Measurements from ENCODE around the gene IL31RA.

Gene IL31RA

DNA sequence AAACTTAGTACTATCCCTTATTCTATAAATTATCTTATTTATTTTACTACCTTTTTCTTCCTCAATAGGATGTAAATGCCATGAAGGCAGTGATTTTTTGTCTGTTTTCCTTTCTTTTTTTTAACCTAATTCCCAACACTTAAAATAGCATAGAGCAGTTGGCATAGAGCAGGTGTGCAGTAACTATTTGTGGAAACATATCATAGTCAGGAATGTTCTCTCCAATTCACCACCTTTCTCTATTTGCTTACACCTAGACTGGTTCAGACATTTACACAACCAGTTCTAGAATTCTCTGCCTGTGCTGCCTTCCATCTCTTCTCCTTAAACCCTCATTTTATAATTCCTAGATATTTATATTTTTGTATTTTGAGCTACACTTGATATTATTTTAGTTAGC, 49.6 kb downstream of the IL31RA start:
- no peaks in the 10 kb centered on the region for H3K36me3 ChIP-seq (ENCODE audit: insufficient read depth, low read length)
- no peak overlapping the region for H3K9ac ChIP-seq (ENCODE audit: low read depth, low read length)
- H3K9me3 ChIP-seq (ENCODE audit: control insufficient read depth, insufficient read depth, low read length) = no peaks in the 10 kb centered on the region
- peaks cover 6% of the 10 kb centered on the region; the same call in 1 of the 2 replicates for H3K4me1 ChIP-seq (ENCODE audit: insufficient read depth, low read length)

- Histone ChIP-seq H3K36me3 (ENCODE audit: insufficient read depth, low read length) (no peaks in the 10 kb centered on the region), H3K9ac (ENCODE audit: low read depth, low read length) (no peak overlapping the region), H3K4me1 (ENCODE audit: insufficient read depth, low read length) (peaks cover 6% of the 10 kb centered on the region; the same call in 1 of the 2 replicates), H3K9me3 (ENCODE audit: control insufficient read depth, insufficient read depth, low read length) (no peaks in the 10 kb centered on the region)
Observed at GRCh38 chr5:55902696-55903095, 51.5 kb downstream of the IL31RA start.

DNA sequence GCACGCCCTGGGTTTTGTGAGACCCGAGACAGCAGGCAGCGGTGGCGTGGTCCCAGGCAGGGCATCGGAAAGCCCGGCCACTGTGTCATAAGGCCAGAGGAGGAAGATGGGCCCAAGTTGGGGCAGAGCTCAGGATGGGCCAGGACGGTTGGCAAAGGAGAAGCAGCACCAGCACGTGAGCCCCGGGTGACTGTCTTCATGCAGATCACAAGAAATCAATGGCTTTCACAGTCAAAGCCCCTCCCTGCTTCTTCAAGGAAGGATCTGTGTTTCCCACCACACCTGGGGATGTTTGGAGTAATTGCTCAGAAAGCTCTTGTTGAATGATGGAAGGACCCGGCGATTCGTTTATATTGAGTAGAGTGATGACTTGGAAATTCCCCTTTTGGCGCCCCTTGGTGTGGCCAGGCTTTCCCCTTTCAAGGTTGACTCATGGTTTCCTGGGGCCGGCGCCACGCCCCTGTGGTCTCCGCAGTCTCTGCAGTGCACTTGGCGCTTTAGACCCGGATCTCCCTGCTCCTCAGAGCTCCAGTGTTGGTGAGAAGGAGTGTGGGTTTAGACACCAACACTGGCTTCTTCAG, 52.1 kb downstream of the IL31RA start:
- Histone ChIP-seq H3K4me1 (ENCODE audit: insufficient read depth, low read length) (peaks cover 6% of the 10 kb centered on the region; the same call in 1 of the 2 replicates), H3K9me3 (ENCODE audit: control insufficient read depth, insufficient read depth, low read length) (no peaks in the 10 kb centered on the region), H3K9ac (ENCODE audit: low read depth, low read length) (no peak overlapping the region), H3K36me3 (ENCODE audit: insufficient read depth, low read length) (no peaks in the 10 kb centered on the region)

DNA sequence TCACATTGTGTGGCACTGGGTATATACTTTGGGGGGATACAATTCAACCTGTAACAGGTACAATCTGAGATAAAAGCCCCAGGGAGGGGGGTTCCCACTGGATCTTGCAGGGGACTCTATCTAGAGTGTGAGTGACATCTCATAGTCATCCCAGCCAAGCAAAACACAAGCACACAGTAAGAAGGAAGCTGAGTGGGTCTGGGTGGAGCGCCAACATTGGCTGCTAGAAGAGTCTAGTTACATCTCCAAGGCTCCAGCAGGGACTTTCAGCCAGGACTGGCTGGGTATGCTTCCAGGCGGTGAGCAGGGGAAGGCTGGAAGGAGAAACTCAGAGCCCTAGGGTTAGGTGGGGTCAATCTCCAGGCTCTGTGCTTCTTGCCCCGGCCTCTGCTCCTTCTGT, 53.0 kb downstream of the IL31RA start:
- Histone ChIP-seq H3K9ac (ENCODE audit: low read depth, low read length) (no peak overlapping the region), H3K36me3 (ENCODE audit: insufficient read depth, low read length) (no peaks in the 10 kb centered on the region), H3K9me3 (ENCODE audit: control insufficient read depth, insufficient read depth, low read length) (no peaks in the 10 kb centered on the region), H3K4me1 (ENCODE audit: insufficient read depth, low read length) (peaks cover 6% of the 10 kb centered on the region; the same call in 1 of the 2 replicates)

- Histone ChIP-seq H3K36me3 (ENCODE audit: insufficient read depth, low read length) (no peaks in the 10 kb centered on the region), H3K9ac (ENCODE audit: low read depth, low read length) (no peak overlapping the region), H3K4me1 (ENCODE audit: insufficient read depth, low read length) (peaks cover 6% of the 10 kb centered on the region; the same call in 1 of the 2 replicates), H3K9me3 (ENCODE audit: control insufficient read depth, insufficient read depth, low read length) (no peaks in the 10 kb centered on the region)
Observed at GRCh38 chr5:55905251-55905650, 54.1 kb downstream of the IL31RA start.

DNA sequence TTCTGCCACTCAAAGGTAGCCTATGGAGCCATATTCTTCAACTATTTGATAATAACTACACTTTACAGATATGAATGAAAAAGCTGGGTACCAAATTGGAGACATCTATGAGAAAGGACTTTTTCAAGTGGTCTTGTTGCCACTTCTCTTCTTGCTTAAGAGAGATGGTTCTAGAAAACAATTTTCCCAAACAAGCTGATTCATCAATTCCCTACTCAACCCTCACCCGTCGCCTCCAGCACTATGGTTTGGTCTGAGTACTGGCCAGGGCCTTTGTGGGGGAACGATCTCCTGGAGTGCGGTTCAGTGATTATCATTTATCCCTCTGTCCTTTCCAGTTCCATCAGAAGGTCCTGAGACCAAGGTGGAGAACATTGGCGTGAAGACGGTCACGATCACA, 56.8 kb downstream of the IL31RA start:
- H3K36me3 ChIP-seq (ENCODE audit: insufficient read depth, low read length) = no peaks in the 10 kb centered on the region

DNA sequence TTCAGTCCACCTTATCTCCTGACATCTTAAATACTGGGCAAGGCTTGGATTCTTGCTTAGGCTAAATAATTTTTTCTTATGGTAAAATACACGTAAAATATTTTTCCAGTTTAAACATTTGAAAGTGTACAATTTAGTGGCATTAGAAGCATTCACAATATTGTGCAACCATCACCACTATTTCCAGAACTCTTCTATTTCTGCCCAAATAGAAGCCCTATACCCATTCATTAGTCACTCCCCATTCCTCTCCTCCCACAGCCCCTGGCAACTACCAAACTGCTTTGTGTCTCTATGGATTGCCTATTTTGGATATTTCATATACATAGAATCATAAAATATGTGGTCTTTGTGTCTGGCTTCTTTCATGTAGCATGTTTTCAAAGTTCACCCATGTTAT, 57.6 kb downstream of the IL31RA start:
- H3K9ac ChIP-seq (ENCODE audit: low read depth, low read length) = no peak overlapping the region
- no peaks in the 10 kb centered on the region for H3K4me1 ChIP-seq (ENCODE audit: insufficient read depth, low read length)
- H3K36me3 ChIP-seq (ENCODE audit: insufficient read depth, low read length) = no peaks in the 10 kb centered on the region
- no peaks in the 10 kb centered on the region for H3K9me3 ChIP-seq (ENCODE audit: control insufficient read depth, insufficient read depth, low read length)

More for the DNA sequence above, 56.8 kb downstream of the IL31RA start:
- Histone ChIP-seq H3K9ac (ENCODE audit: low read depth, low read length) (no peak overlapping the region), H3K9me3 (ENCODE audit: control insufficient read depth, insufficient read depth, low read length) (no peaks in the 10 kb centered on the region), H3K4me1 (ENCODE audit: insufficient read depth, low read length) (peaks cover 4% of the 10 kb centered on the region; the same call in 1 of the 2 replicates)

DNA sequence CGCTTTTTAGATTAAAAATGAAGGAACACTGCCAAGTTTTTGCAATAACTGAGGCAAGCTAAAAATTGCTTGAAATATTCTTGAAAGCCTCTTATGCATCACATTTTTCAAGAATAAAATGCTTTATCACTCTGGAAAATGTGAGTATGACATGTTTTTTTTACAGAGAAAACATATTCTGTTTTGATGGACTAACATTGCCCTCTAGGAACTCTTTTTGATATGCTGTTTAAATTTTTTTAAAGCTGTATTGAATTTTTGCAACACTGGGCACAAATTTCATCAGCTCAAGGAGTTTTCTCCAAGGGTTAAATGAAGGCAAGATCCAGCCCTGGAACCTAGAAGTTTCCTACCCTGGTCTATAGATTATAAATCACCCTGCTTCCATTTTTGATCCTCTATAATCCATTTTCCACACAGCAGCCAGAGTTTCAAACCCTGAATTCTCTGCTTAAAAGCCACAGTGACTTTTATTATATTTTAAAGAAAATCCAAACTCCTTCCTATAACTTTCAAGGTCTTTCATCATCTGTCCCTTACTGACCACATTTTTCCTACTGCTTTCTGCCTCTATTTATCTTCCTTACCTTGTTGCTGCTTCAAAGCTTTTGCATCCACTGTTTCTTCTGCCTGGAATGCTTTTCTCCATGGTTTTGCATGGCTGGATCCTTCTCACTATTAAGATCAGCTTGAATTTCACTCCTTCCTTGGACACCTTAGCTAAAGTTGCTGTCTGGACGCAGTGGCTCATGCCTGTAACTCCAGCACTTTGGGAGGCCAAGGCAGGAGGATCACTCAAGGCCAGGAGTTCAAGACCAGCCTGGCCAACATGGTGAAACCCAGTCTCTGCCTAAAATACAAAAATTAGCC, 60.9 kb downstream of the IL31RA start:
- Histone ChIP-seq H3K4me1 (ENCODE audit: insufficient read depth, low read length) (no peaks in the 10 kb centered on the region), H3K9ac (ENCODE audit: low read depth, low read length) (no peak overlapping the region), H3K9me3 (ENCODE audit: control insufficient read depth, insufficient read depth, low read length) (no peaks in the 10 kb centered on the region), H3K36me3 (ENCODE audit: insufficient read depth, low read length) (no peaks in the 10 kb centered on the region)

GRCh38 chr5:55913466-55914413, 62.6 kb downstream of the IL31RA start:
- no peaks in the 10 kb centered on the region for H3K36me3 ChIP-seq (ENCODE audit: insufficient read depth, low read length)
- no peaks in the 10 kb centered on the region for H3K4me1 ChIP-seq (ENCODE audit: insufficient read depth, low read length)

DNA sequence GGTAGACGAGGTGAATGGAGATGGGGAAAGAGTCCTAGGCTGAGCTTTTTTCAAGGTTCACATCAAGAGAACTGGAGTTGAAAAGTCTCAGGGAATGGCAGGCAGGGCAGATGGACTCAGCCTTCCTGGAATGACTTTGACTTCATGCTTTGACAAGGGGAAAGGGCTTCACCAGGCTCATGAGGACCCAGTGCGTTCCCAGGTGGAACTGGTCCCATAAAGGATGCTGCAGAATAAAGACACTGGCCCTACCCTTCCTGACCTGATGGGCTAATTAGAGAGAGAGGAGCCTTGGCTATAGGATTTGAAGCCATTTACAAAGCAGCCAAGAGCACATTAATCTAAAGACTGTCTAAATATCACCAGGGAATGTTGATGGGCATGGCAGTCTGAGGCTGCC, 63.8 kb downstream of the IL31RA start:
- H3K36me3 ChIP-seq (ENCODE audit: insufficient read depth, low read length) = no peaks in the 10 kb centered on the region
- no peaks in the 10 kb centered on the region for H3K9me3 ChIP-seq (ENCODE audit: control insufficient read depth, insufficient read depth, low read length)
- H3K4me1 ChIP-seq (ENCODE audit: insufficient read depth, low read length) = no peaks in the 10 kb centered on the region
- H3K9ac ChIP-seq (ENCODE audit: low read depth, low read length) = no peak overlapping the region

More at GRCh38 chr5:55913466-55914413, 62.6 kb downstream of the IL31RA start:
- Histone ChIP-seq H3K9me3 (ENCODE audit: control insufficient read depth, insufficient read depth, low read length) (no peaks in the 10 kb centered on the region), H3K9ac (ENCODE audit: low read depth, low read length) (no peak overlapping the region)

DNA sequence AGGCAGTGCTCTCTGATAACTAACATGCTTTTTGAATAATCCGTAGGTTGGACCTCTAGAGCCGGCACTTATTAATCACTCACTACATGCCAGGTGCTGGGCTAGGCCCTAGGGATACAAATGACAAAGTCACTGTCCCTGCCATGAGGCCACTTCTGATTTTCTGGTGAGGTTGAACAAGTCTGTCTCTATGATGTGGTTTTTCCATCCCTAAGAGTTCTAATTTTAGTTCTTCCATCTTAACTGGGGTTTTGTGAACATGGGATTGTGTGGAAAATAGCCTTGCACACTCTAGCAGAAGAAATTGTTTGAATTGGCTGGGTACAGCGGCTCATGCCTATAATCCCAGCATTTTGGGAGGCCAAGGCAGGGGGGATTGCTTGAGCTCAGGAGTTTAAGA, 64.6 kb downstream of the IL31RA start:
- no peaks in the 10 kb centered on the region for H3K4me1 ChIP-seq (ENCODE audit: insufficient read depth, low read length)
- H3K9me3 ChIP-seq (ENCODE audit: control insufficient read depth, insufficient read depth, low read length) = no peaks in the 10 kb centered on the region
- no peaks in the 10 kb centered on the region for H3K36me3 ChIP-seq (ENCODE audit: insufficient read depth, low read length)
- no peak overlapping the region for H3K9ac ChIP-seq (ENCODE audit: low read depth, low read length)

GRCh38 chr5:55916986-55917385, 65.8 kb downstream of the IL31RA start:
- H3K36me3 ChIP-seq (ENCODE audit: insufficient read depth, low read length) = no peaks in the 10 kb centered on the region
- no peaks in the 10 kb centered on the region for H3K9me3 ChIP-seq (ENCODE audit: control insufficient read depth, insufficient read depth, low read length)
- H3K9ac ChIP-seq (ENCODE audit: low read depth, low read length) = no peak overlapping the region
- no peaks in the 10 kb centered on the region for H3K4me1 ChIP-seq (ENCODE audit: insufficient read depth, low read length)

DNA sequence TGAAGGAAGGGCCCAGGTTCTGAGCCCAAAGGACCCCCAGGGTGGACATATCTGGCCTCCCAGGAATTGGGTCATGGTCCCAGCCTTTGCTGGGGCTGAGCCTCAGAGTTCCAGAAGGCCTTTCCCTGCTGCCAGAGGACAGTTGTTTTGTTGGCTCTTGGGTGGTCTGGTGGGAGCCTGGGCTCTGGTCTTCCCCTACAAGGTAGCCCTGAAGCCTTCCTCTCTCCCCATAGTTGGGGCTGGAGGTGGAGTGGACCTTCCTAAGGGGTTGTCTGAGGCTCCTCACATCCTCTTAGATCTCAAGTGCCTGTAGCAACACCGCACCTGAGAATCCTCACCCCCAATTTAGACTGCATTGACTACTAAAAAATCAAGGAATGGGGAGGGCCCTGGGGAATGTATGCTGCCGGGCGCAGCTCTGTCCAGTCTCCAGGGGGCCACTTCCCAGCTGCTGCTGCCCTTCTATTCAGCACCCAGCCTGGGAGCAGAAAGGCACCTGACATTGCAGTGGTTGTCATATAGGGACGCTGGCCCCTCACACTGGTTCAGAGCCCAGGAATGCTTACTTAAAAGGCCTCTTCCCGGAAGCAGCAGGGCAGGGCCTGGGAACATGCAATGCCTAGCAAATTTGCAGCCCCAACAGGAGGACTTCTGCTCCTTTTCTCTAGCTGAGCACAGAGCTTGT, 66.4 kb downstream of the IL31RA start:
- Histone ChIP-seq H3K9me3 (ENCODE audit: control insufficient read depth, insufficient read depth, low read length) (no peaks in the 10 kb centered on the region), H3K36me3 (ENCODE audit: insufficient read depth, low read length) (no peaks in the 10 kb centered on the region), H3K9ac (ENCODE audit: low read depth, low read length) (no peak overlapping the region), H3K4me1 (ENCODE audit: insufficient read depth, low read length) (no peaks in the 10 kb centered on the region)
